SHP77 treated with DMSO at 0.1 percent for 48 hours (cell line): ENCODE measurements around the gene HNRNPM.
A peak's percentile ranks its signal among the peaks of the same experiment; 100 is the strongest.
"Not testable (repeated sequence)": the region's sequence is repeated elsewhere in the genome, so short reads cannot be mapped to it uniquely, and the experiment has no call there.

Experiments
- DNase-seq: peaks from one replicate; lab custom pipeline; 2025; lab: John Stamatoyannopoulos, UW

HNRNPM gene

GRCh38 chr19:8444677-8445487 is at the start of gene HNRNPM:
Gene HNRNPM, plus strand, starts transcription at chr19:8444975. Its CDS starts 24 bp downstream, at chr19:8444999.
- DNase-seq: peak; percentile 89

DNA sequence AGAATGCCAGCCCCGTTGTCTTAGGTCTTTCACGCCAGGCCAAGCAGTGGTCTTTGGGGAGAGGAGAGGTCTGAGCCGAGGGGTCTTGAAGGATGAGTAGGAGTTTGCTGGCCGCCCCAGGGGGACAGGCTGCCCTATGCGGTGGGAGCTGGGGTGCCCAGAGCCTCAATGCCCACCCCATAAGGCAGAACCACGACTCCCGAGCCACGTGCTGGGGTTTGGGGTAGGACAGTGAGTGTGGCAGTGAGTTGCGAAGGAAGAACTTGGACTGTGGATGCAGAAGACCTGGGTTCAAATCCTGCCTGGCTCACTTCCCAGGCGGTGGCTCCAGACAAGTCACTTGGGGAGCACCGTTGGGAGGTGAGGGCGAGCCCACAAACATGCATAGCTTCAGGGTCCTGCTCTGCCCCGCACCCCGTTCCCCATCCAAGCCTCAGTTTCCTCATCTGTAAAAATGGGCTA is 49.1 kb upstream of the HNRNPM start:
- DNase-seq: no peak

DNA sequence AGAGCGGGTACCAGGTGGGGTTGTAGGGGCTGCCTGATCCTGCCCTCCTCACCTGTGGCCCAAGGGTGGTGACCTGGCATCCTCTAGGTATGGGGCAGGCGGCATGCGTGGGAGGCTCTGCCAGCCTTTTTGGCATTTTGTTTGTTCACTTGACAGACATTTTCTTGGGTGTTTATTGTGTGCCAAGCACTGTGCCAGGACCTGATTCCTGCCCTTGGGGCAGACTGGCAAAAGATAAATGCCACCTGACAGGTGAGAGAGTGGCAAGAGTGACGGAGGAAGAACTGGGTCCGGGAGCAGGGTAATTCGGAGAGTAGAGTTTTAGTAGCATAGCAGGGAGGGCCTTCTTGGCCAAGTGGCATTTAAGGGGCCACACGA is 48.6 kb upstream of the HNRNPM start:
- no peak for DNase-seq

- peak; percentile 15 for DNase-seq
Observed at GRCh38 chr19:8396563-8397203, 48.1 kb upstream of the HNRNPM start.

- no peak for DNase-seq
Observed at GRCh38 chr19:8397271-8397670, 47.5 kb upstream of the HNRNPM start.

- DNase-seq: no peak
Observed at GRCh38 chr19:8397746-8398310, 46.9 kb upstream of the HNRNPM start.

DNA sequence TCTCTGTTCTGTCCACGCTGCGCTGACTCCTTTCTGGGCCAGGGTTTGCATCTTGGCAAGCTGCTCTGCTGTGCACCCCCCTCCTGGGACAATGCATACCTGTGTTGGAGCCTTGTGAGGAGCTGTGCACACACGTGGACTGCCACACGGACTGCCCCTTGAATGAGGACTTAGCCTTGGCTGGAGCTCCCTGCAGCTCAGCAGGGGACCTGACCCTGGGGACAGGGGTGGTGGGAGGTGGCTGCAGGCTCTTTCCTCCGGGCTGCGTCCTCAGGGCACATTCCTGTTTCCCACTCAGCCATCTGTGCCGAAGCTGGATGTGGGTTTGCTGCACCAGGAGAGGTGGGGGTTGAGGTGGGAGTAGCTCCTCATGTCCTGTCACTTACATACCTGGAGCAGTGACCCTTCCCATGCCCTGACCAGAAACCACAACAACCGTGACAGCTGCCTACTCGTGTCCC is 46.4 kb upstream of the HNRNPM start:
- DNase-seq: no peak

DNA sequence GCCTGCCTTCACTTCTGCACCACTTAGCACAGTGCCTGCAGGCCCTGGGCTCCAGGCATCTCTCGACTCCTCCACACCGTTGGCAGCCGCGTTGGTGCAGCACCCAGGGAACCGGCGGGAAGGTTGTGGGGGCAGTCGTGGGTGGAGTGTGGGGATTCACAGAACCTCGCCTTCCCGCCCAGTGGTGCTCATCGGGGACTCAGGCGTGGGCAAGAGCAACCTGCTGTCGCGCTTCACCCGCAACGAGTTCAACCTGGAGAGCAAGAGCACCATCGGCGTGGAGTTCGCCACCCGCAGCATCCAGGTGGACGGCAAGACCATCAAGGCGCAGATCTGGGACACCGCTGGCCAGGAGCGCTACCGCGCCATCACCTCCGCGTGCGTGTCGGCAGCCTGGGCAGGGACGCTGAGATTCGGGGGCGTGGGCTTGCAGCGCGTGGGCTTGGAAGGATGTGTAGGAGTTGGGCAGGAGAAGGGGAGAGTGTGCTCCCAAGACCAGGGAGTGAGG is 45.0 kb upstream of the HNRNPM start:
- no peak for DNase-seq

DNA sequence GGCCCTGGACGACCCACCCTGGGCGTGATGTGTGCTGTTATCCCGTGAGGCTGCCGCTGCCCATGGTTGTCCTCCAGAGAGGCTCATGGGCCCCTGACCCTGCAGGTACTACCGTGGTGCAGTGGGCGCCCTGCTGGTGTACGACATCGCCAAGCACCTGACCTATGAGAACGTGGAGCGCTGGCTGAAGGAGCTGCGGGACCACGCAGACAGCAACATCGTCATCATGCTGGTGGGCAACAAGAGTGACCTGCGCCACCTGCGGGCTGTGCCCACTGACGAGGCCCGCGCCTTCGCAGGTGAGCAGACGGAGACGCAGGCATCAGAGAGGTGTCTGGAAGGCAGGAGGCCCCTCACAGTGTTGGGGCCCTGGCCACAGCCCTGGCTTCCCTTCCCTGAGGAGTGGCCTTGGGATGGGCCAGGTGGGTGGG is 42.8 kb upstream of the HNRNPM start:
- no peak for DNase-seq

- DNase-seq: no peak
Observed at GRCh38 chr19:8403098-8403819, 41.5 kb upstream of the HNRNPM start.

GRCh38 chr19:8403820-8404109 is 41.0 kb upstream of the HNRNPM start:
- DNase-seq: no peak

DNA sequence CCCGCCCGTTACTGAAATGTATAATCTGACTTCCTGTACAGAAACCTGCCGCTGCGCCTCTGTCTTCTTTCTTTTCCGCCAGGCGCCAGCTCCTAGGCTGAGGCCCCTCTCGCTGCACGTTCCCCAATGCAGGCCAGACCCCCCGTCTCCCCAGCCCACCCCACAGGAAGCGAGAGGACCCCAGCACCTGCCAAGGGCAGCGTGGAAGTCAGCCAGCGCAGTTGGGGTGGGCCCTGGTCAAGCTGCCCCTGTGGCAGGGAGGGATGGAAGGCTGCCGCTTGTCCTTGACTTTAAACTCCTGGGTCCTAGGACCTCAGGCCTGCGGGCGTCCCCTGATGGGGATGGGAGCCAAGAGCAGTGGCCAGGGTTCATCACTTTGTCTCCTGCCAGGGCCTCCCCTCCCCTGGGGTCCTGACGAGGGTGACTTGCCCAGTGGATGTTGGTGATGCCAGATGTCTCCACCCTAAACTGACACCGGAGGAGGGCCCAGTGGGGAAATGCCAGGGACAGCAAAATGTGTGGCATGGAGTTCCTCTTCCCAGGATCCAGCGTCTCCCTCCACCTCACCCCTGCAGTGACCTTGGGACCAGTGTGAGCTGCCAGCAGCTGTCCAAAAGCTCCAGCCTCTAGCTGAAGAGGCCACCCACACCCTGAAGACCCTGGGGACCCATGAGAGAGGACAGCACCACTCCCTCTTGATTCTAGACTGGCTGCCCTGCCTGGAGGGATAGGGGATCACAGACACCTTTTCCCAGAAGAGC is 40.2 kb upstream of the HNRNPM start:
- no peak for DNase-seq

GRCh38 chr19:8410718-8411117 is 34.1 kb upstream of the HNRNPM start:
- not testable (repeated sequence) for DNase-seq

GRCh38 chr19:8412783-8413628 is 31.8 kb upstream of the HNRNPM start, which contains the start of gene MARCHF2:
Gene MARCHF2, plus strand, starts transcription at chr19:8413305. Its CDS starts 8,536 bp downstream, at chr19:8421841.
- DNase-seq: peak; percentile 62

- DNase-seq: no peak
Observed at GRCh38 chr19:8413629-8413995, 31.2 kb upstream of the HNRNPM start.

DNA sequence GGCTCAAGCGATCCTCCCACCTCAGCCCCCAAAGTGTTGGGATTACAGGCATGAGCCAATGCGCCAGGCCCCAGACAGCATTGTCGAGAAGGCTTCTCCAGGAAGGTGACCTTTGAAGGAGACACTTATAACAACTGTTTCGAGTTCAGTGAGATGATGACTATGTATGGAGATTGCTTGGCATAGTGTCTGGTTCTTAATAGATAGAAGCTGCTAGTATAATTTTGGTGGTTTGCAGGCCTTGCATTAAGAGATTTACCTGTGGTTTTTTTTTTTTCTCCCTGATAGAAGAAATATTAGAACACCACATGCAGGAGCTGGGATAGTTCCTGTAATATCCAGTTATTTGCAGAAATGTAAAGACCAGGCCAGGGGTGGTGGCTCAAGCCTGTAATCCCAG is 28.0 kb upstream of the HNRNPM start:
- no peak for DNase-seq

DNA sequence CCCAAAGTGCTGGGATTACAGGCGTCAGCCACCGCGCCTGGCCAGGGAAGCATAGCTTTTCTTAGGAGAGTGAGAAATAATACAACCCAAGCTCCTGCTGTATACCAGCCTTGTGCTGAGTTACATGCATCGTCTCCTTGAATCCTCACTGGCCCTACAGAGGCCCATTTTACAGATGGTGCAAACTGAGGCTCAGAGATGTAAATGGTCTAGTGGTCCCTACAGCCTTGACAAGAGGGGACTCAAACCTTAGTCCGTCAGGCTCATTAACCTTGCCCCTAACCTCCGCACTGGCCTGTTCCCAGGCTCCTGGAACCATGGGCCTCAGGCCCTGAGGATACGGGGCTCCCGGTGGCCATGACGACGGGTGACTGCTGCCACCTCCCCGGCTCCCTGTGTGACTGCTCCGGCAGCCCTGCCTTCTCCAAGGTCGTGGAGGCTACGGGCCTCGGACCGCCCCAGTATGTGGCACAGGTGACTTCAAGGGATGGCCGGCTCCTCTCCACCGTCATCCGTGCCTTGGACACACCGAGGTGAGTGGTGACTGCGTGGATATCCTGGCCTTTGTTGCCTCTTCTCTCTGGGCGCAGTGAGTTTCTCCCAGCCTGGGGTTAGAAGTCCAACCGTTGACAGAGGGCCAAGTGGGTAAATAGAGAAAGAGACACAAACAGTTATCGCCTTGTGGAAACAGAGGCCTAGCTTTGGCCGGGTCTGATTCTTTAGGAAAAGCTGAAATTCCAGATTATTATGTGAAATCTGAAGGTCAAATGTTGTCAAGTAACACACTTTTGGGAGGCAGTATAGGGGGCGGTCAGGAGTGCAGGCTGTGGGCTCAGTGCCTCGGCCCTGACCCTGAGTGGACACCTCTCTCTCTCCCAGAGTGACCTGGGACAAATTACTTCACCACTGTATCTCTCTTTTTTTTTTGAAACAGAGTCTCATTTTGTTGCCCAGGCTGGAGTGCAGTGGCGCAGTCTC is 23.0 kb upstream of the HNRNPM start:
- DNase-seq: no peak

GRCh38 chr19:8423817-8424223 is 21.0 kb upstream of the HNRNPM start:
- no peak for DNase-seq

GRCh38 chr19:8425331-8425730 is 19.4 kb upstream of the HNRNPM start:
- DNase-seq: not testable (repeated sequence)
